ENCODE data around the gene KATNB1.

DNA sequence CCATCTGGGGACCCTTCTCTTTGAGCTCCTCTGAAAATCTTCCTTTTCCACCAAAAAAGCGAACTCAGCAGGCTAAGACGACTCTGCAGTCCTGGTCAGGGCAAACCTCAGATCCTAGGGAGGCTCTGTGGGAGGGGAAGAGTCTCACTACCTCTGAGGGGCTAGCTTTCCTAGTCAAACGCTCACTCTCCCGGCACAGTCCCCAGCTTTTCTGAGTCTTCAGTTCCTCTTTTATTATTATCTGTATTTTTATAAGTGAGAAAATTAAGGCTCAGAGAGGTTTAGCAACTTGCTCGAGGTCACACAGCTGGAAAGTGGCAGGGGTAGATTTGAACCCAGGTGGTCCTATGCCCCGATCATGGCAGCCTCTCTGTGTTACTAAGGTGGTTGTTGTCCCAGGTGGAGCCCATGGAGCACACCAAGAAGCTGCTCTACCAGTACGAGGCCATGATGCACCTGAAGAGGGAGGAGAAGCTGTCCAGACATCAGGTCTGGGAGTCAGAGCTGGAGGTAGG, 9.1 kb upstream of the KATNB1 start:
- TF ChIP-seq, protein P1, sequence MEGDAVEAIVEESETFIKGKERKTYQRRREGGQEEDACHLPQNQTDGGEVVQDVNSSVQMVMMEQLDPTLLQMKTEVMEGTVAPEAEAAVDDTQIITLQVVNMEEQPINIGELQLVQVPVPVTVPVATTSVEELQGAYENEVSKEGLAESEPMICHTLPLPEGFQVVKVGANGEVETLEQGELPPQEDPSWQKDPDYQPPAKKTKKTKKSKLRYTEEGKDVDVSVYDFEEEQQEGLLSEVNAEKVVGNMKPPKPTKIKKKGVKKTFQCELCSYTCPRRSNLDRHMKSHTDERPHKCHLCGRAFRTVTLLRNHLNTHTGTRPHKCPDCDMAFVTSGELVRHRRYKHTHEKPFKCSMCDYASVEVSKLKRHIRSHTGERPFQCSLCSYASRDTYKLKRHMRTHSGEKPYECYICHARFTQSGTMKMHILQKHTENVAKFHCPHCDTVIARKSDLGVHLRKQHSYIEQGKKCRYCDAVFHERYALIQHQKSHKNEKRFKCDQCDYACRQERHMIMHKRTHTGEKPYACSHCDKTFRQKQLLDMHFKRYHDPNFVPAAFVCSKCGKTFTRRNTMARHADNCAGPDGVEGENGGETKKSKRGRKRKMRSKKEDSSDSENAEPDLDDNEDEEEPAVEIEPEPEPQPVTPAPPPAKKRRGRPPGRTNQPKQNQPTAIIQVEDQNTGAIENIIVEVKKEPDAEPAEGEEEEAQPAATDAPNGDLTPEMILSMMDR (IDR thresholded peaks at IDR 0.05 in 8 of 11, conservative IDR thresholded peaks at IDR 0.05 in 3 of 11): no peak
- no peak for TF ChIP-seq POLR2A (IDR thresholded peaks at IDR 0.05)
- no peak for TF ChIP-seq POLR2AphosphoS5 (IDR thresholded peaks at IDR 0.05)

All from spleen (tissue), 7 donors.